Melanocyte of skin (primary cell): ENCODE measurements around the gene SHQ1. TPM values are rescaled to one million over a fixed set of nuclear protein-coding genes. Genes with fewer than 3 reads are reported as not detected.

Experiments used
- total RNA-seq, 2 donors: library from RNA; depleted of rRNA; stranded (reverse); fragments of >200 nt; gene quantifications; 2 replicates each; pipeline ENCODE4 v1.2.3, GENCODE V29; 2012

Gene SHQ1
- total RNA-seq: 10 to 100 TPM; 17.6 to 26.3 TPM

GRCh38 chr3:72847751-72848702, at the start of gene SHQ1:
Gene SHQ1 (minus strand): TSS chr3:72848445. CDS start chr3:72848340, 105 bp downstream.

DNA sequence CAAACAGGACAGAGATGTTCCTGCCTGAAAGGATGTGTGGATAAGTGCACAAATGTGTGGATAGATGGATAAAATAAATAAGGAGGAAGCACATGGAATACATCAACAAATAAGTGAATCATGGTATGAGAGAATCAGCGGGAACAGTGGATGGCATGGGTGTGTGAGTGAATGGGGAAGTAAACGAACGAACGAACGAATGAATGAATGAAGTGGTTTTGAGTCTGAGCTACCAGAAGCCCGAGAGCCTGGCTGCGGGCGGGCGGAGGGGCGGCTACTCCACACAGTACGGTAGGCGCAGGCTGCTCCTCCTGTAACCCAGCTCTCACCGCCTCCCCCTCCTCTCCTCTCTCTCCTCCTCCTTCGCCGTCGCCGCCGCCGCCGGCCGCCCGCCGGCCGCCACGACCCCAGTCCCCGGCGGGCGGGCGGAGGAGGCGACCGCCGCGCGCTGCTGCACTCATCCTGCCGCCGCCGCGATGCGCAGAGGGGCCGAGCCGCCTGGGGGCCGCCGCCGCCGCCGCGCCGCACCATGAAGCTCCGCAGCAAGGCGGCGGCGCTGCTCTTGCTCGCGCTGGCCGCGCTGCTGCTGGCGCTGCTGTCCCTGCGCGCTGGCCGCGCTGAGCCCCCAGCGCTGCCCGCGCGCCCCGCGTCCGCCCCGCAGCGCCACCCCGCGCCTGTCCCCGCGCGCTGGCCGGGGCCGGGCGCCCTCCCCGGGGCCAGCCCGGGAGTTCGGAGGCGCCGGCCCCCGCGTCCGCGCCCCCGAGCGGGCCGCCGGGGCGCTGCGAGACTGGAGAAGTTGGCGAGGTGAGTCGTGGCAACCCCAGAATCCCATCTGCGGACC, 39.7 kb upstream of the SHQ1 start, which contains the start of gene GXYLT2:
Gene GXYLT2, plus strand, starts transcription at position 342 of the 841 bp plus-strand sequence. Its CDS starts 188 bp downstream, at position 530.

Other genes with a start within 250 kb of the SHQ1 start
- 10 to 100 TPM; 11.7 to 26.8 TPM for gene GXYLT2, start 39.6 kb upstream of the SHQ1 start, total RNA-seq
- gene PPP4R2, start 148.4 kb upstream of the SHQ1 start, total RNA-seq: 10 to 100 TPM; 56.8 to 82.3 TPM
- 1 to 10 TPM; 5.0 to 5.5 TPM for gene EBLN2, start 213.2 kb upstream of the SHQ1 start, total RNA-seq